ENCODE results near the gene SLC48A1.

The SLC48A1 gene

DNA sequence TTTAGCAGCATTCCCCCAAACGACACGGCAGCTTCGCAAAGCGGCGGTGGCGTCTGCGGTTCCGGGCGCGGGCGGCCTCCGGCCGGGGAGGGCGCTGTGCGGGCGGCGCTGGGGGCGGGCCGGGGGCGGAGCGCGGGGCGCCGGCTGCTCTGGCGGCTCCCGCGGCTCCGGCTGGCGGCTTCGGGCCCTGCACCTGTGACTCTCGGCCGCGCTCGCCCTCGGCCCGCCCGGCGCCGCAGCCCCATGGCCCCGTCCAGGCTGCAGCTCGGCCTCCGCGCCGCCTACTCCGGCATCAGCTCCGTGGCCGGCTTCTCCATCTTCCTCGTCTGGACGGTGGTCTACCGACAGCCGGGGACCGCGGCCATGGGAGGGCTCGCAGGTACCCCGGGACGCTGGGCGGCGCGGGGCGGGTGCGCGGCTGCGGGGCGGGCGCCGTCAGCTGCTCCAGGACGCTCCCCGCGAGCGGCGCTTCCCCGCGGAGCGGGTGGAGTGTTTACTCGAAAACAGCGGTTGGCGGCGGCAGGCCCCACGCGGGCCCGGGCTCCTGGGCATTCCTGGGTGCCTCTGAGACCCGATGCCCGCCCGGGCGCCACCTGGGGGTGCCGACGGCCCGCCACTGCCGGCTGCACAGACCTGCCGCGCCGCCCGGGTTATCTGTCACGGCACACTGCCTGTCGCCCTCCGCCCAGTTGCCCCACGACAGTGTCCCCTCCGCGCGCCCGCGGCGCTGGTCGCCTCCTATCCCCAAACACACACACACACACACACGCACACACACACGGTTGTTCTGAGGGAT is at the start of gene SLC48A1:
Gene SLC48A1, plus strand, starts transcription at position 177 of the 796 bp plus-strand sequence. Its CDS starts 67 bp downstream, at position 244.
- DNase-seq: no peak

DNA sequence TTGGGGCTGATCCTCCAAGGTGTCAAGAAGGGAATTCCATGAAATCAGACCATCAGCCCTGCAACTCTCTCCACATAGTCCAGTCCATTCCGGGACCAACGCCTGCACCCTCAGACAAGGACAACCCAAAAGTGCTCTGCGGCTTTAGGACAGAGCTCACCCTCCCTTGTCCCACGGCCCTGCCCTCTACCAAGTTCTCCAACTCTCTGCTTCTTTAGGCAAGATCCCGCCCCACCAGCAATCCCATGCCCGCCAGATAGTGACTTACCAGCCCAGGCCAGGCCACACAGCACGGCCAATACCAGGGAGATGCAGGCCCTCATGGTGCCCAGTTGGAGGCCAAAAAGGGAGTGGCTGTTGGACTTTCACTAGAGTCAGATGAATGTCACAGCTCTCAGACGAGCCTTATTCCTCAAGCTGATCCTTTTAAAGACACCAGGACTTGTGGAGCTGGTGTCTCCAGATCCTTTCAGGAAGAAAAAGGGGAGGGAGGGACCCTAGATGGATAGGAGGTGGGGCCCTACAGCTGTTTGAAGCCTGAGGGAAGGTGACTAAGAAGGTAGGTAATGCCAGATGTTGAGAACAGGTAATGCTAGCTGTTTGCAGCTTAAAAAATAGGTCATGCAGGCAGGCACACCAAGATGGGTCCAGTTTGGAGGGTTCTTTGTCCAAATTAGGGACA is 47.8 kb upstream of the SLC48A1 start, which contains the start of gene ENDOU:
Gene ENDOU, minus strand, starts transcription at position 400 of the 682 bp plus-strand sequence. Its CDS starts 77 bp downstream, at position 323.
- DNase-seq: no peak

DNA sequence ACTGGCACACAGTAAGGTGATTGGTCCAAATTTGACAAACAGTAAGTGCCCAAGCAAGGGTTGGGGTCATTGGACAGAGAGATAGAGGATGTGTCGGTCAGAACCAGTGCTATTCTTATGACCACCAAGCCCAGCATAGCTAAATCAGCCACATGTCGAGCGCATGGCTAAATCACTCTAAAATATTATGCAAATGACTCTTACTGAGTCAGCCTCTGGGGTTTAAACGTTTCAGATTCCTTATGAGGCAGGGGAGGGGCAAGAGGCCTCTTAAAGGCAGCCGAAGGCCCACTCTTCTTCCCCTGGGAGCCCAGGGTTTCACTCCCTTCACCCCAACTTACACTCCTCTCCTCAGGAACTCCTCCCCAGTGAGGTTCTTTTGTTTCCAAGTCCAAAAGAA is 47.1 kb upstream of the SLC48A1 start:
- DNase-seq: no peak

DNA sequence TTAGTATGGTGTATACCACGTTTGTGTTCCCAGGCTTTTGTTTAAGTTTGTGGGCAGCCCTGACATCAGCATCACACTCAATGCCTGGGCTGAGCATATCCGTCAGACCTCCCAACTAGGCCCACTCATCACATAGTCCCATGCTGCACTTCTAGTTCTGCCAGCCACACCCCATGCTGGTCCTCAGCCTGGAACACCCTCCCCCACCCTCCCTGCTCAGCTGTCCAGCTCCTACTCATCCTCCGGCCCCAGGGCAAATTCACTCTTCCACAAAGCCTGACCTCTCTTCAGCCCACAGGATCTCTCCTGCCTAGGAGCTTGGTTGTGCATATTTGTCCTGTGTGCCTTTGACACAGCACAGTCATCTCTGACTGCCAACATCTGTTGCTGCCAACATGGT is 43.8 kb upstream of the SLC48A1 start:
- no peak for DNase-seq

DNA sequence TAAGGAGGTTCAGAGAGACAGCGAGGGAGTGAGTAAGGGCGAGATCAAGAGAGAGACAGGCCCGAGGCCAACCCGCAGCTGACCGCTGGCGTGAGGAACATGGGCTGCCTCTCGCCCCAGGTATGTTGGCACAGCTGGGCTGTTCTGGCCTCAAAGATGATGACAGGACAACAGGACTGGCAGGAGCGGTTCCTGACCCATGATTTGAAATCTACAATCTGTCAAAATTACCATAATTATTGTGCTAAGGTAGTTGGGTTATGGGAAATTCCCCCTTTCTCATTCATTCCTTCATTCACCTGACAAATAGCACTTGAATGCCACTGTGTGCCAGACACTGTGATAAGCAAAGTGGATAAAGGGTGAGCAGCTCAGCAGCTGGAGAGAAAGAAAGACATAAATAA is 42.7 kb upstream of the SLC48A1 start:
- no peak for DNase-seq

DNA sequence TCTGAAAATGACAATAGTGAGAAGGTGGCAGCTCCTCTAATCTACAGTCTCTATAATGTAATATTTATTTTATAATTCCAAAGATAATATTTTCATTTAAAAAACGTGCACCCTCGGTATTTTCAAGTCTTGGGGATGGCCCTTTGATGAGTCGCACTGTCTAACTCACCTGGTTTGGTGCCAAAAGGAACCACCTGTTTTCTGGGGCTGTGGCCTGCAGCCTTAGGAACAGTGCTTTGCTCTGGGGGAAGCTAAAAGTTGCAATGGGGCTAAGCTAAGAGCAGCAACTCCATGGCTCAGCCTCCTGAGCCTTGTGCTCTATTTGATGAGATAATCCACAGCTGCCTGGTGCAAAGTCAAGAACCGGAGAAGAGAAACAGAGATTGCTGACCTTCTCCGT is 41.3 kb upstream of the SLC48A1 start:
- no peak for DNase-seq

DNA sequence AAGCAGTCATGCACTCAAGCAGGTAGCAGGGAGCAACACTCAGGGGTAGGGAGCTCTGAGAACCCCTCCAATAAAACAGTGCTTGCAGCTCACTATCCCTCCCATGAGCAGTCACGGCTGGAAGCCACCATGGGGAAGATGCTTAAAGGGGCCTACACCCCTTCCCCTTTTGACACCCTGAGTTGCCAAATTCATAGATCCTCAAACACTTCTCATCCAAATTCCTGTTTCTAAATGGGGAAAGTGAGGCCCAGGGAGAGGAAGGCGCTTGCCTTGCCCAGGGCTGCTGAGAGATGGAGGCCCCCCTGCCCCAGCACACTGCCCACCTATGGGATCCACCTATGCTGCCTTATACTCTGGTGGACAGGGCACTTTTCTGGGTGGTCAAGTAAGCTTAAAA is 40.5 kb upstream of the SLC48A1 start:
- DNase-seq: no peak

DNA sequence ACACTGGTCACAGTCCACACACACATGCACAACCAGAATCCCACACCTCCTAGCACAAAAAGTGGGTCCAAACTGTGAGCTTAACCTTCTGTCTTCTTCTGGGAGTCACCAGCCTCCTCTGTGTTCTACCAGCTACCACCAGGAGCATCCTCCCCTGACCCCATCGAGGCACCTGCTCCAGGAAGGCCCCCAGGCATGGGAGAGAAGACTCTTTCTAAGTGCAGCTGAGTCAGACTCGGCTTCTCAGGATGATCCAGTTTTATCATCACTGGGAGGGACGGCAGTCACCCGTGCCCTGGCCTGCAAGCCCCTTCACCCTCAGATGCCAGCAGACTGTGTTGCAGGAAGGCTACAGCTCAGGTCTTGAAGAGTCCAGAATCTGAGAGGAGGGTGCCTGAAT is 39.9 kb upstream of the SLC48A1 start:
- no peak for DNase-seq

DNA sequence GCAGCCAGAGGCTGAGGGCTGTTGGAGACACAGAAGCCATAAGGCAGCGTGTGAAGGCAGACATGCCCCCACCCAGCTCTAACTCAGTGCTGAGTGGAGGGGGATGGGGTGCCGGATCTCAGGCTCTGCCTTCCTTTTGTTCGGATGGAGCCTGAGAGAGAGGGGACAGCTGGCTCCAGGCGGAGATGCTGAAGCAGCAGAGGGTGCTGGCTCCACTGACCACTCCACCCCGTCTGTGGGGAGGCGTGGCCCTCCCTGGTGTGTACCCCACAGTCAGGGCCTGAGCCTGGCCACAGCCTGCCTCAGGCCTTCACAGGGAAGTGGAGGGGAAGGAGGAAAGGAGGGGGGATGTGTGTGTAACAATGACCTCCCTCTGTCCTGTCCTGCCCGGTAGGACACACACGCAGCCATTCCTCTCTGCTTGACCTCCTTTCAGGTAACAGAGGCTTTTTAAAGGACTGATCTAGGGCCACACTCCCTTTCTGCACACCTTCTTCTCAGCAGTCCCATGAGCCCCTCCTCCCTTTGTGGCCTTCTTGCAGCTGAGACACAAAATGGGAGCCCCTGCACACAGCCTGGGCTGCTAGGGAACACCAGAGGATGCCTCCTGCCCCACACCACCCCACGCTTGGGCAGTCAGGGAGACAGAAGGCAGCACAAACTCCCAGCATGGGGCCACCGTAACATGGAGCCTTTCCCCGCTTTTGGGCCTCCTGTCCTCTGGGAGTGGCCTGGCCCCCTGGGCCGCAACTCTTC is 38.1 kb upstream of the SLC48A1 start:
- no peak for DNase-seq

DNA sequence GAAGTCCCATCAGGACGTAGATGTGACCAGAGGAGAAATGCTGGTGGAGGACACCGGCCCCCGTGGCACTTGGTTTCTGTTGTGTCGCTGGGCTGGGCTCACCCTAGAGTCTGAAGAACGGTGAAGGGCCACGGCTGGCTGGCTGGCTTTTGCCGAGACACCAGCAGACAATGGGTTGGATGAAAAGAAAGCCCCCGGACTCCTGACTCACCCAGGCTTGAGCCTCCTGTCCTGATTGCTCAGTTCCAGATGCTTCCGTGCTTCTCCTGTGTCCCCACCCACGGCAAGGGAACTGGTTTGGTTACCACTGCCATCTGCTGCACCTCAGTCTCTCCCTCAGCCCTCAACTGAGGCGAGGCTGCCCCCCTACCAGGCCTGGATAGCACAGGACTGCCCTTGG is 37.4 kb upstream of the SLC48A1 start:
- DNase-seq: no peak

DNA sequence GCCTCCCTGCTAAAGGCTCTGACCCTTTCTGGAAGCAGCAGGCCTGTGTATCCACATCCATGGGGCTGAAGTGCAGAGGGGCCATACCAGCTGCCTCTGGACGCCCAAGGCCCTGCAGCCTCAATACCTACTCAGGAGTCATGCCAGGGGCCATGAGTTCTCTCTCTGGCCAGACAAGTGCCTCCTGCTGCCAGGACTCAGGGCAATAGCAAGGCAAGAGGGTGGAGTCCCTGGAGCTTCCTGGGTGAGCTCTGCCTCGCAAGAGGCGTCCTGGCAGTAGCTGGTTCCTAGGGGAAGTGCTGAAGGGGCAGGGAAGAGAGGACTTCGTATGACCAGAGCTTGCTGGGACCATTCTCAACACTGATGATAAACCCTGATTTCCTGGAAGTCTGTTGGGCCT is 36.8 kb upstream of the SLC48A1 start:
- no peak for DNase-seq

DNA sequence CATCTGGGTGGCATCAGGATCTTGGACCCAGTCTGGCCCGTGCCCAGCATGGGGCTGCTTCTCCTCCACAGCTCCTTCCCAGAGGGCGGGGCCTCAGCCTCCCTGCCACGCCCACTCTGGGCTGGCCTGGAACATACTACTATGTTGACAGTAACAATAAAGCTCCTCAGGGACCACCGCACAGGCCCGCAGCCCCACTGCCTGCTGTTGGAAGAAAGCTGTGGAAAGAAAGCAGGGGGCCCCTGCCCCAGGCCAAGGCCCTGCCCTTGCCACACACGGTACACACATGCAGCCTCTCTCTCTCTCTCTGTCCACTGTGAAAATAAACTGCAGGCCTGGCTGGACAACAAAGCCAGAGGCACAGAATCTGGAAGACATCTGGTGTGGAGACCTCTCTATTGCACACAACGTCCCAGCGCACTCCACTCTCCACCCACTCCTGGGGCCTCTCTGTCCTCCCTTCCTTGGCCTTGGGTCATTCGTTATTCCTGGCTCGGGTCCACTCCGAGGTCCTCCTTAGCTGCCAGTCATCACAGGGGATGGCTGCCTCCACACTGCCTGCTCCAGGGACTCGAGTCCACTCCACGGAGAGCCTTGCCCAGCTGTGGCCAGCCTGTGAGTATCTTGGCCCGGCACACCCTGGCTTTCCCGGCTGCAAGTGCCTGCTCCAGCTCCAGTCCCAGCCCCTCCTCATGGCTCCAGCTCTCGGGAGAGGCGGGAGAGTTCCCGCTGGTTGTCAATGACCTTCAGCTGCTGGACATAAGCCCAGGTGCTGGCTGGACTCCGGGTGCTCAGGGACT is 36.0 kb upstream of the SLC48A1 start:
- DNase-seq: no peak

DNA sequence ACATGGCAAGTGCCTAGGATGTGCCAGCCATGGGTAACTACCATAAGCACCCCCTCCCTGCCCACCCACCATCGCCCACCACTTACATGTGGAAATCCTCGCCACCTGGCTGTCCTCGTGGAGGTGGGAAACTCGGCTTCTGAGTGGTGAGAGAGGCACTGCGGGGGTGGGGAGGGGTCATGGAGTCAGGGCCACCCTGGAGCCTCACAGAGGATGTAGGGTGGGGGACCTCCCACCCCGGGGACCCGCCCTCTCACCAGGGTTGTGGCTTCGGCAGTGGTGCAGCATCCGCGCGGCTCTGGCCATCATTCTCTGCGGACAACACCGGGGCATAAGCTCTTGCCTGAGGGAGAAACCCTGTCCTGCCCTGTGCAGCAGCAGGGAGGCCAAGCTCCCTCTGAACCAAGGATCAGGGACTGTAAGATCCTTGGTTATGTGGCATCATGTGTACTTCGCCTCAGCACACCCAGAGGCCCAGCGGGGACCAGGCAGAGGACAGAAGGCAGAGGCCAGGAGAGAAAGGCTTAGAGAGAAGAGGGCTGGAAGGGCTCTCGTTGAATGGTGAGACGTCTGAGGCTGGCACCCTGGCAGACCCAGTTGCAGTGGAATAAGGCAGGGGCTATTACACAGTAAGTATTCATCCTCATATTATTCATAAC is 35.0 kb upstream of the SLC48A1 start:
- no peak for DNase-seq

DNA sequence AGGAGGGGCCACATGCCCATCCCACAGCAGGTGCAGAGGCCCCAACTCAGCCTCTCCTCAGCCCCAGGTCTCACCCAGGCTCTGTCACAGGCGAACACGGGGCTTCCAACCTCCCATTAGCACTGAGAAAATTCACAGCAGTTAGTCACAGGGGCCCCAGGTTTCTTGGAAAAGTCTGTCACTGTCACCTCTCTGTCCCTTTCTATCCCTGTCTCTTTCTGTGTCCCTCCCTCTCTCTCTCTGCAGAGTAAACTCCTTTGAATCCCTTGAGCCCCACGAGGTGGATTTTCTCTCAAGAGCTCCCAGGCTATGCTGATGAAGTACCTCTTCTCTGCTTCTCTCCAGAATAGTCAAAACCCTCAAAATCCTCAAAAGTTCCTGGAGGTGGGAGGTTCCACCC is 33.7 kb upstream of the SLC48A1 start:
- no peak for DNase-seq

DNA sequence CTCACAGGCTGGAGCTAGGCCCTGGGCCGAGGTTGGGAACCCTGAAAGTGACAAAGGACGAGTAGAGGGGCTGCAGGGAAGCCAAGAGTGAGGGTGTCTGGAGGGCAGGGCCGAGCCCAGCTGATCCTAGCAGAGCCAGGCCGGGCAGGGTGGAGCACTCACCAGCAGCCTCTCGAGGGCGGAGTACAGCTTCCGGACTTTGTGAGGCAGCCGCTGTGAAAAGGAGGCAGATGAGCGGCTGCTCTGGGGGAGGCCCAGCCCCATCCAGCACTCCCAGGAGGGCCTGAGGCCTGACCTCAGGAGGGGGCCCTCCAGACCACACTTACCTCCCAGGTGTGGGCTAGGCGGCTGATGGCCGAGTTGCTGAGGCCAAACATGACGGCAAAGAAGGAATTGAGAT is 33.1 kb upstream of the SLC48A1 start:
- DNase-seq: no peak

DNA sequence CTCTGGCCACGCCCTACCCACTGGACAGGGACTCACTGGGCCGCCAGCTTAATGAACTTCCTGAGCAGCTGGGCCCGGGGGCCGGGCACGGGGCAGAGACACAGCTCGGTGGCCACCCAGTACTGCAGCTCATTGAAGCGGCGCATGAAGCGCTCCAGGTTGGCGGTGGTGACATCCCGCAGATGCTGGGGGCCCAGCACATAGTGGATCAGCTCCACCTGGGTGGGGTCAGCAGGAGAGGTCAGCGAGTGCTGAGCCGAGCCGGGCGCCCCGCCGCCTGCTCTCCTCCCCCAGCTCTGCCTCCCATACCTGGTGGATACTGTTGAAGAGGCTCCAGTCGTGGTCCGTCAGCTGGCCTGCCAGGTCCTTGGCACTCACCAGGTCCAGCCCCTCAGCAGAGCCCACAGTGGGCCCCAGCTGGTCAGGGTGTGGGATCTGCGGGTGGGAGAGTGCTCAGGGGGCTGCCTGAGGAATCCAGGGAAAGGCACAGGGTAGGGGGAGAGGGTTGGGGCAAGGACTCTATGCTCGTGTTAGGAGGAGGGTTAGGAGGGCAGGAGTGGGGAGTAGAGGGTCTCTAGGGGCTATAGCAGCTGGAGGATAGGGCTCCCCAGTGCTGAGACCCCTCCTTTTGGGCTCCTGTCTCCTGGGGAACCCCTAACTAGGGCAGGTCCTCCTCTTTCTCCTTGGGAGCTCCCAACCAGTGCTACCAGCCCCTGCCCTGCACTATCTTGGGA is 32.3 kb upstream of the SLC48A1 start:
- no peak for DNase-seq

DNA sequence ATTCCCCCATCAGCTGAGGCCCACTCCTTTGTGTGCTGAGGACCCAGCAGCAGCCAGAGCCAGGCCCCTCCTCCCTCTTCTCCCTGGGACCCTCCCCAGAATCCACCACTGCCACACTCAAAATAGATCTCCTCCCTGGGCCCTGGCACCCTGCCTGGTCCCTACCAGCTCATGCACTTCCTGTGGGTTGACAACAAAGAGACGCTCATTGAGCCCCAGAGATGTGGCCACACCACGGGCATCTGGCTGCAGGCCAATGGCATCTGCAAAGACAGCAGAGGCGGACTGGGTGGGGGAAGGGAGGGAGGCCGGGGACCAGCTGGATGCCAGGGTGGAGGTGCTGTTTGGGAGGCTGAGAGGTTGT is 31.7 kb upstream of the SLC48A1 start:
- no peak for DNase-seq

DNA sequence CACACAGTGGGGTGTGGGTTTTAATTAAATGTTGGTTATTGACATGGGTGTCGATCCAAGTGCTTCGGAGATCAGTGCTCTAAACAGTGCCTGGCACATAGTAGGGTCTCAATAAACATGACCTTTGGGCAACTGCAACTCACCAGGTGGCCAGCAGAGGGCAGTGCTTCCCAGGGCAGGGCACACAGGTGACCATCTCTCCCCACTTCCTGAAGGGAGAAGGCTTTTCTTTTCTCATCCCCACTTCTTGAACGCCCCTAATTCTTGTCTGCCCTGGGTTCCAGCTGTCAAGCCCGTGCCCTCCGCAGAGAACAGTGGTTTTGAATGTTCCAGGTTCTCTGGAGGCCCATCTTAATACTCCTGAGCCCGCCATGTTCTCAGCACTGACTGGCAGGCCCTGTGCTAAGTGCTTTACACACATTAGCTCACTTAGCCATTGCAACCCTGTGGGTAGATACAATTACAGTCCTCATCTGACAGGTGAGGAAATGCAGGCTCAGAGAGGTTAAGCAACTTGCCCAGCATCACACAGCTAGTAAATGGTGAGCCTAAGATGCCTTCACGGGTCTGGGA is 30.7 kb upstream of the SLC48A1 start:
- no peak for DNase-seq

DNA sequence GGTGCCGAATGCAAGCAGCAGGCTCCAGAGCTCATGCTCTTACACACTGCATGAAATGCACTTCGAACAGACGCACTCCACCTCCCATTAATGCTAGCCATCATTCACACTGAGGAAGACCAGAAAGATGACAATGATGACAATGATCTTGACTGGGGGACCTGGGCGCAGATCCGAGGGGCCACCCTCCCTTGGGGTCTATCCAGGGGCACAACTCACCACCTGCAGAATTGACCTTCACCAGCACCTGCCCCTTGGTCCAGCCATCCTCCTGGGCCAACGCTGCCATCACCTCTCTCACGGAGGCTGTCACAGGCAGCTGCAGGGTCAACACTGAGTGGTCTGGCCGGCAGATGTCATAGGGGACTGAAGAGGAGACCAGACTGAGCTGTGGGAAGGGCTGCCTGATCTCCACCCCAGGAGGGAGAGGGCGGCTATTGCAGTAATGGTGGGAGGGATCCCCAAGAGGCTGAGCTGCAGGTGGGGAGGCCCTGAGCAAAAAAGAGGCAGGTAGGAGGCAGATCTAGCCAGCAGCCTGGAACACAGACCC is 29.7 kb upstream of the SLC48A1 start:
- no peak for DNase-seq

DNA sequence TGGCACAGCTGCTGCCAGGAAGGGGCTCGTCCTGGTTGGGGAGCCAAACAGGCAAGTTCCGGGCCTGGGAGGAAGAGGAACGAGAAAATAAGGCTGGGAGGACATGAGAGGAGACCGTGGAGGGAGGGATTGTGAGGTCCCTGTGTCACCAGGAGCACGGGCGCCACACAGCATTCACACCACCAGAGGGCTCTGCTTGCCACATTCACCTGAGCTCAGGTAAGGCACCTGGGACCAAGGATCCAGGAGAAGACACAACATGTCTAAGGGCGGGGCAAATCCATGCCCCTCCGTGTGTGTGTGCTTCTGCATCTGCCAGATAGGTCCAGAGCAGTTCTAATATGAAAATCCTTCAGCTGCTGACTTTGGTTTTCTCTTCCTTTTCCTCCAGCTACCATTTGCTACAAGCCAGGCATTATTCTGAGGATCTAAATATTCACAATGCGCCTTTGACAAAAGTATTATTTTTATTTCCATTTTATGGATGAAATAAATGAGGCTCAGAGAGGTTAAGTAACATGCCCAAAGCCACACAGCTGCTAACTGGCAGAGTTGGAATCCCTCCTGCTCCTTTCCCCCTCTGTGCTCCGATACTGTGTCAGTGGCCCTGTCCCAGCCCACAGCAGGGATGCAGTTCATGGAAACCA is 28.9 kb upstream of the SLC48A1 start:
- no peak for DNase-seq
